ENCODE data around the gene GRM7. TPM values are rescaled to one million over a fixed set of nuclear protein-coding genes. Genes with fewer than 3 reads are reported as not detected.

GRM7 gene
- total and polyA plus RNA-seq, 2 of the 4 experiments (the other 2 are of a cell fraction): not detected

- CTCF ChIA-PET: no interaction called here
These were observed 724.1 kb downstream of the GRM7 start for GRCh38 chr3:7585052-7585451.

More at GRCh38 chr3:7585052-7585451, 724.1 kb downstream of the GRM7 start:
- no peak overlapping the region for H2AFZ ChIP-seq (replicated peaks; ENCODE audit: low read length, poor library complexity)
- H3K27me3 ChIP-seq (ENCODE audit: control insufficient read depth, insufficient read depth, low read length): no peaks in the 10 kb centered on the region
- no peak overlapping the region for H2BK20ac ChIP-seq (ENCODE audit: low read depth, low read length)
- H3K4me1 ChIP-seq (ENCODE audit: control insufficient read depth, insufficient read depth, low read length): no peaks in the 10 kb centered on the region
- no peak for ATAC-seq (ENCODE audit: low read depth)
- no peak overlapping the region for H3K4ac ChIP-seq (ENCODE audit: low read depth, low read length)
- no TSS peak for BruUV-seq (replicated peaks)
- no peak overlapping the region for H3K27ac ChIP-seq (ENCODE audit: insufficient read depth, low read length)
- no peak overlapping the region for H2BK5ac ChIP-seq (ENCODE audit: low read depth, low read length, poor library complexity, severe bottlenecking)
- H3K14ac ChIP-seq (replicated peaks; ENCODE audit: low read depth, low read length): no peak overlapping the region
- H3K9ac ChIP-seq (ENCODE audit: low read depth, low read length): no peak overlapping the region
- H3K79me1 ChIP-seq (ENCODE audit: low read depth in 1 of 2, low read length in 2 of 2): no peaks in the 10 kb centered on the region
- H2BK120ac ChIP-seq (ENCODE audit: low read depth, low read length): no peak overlapping the region
- H2AK9ac ChIP-seq (replicated peaks; ENCODE audit: low read depth, low read length, poor library complexity): no peak overlapping the region
- H3K56ac ChIP-seq (ENCODE audit: extremely low read depth, insufficient read depth, low read length): no peak overlapping the region
- in situ Hi-C loops (cut with MboI; ENCODE audit: low sequenced_read_pairs) (no loop called here), dilution Hi-C loops (cut with HindIII; ENCODE audit: low sequenced_read_pairs, unreplicated experiment) (no loop called here), intact Hi-C loops (cut with micrococcal nuclease) (no loop called here)
- POLR2A ChIA-PET (ENCODE audit: unreplicated experiment): no interaction called here
- H3K4me2 ChIP-seq (ENCODE audit: low read depth, low read length): no peak overlapping the region
- no peak for DNase-seq
- no peaks in the 10 kb centered on the region for H4K20me1 ChIP-seq (ENCODE audit: insufficient read depth, low read length)
- WGBS, 2 experiments (ENCODE audit: extremely low coverage in 2 of 2, insufficient read length in 1 of 2): no CpG with 5 or more reads among the region's 3 CpGs
- no peak overlapping the region for H4K8ac ChIP-seq (ENCODE audit: low read depth in 2 of 2, low read length in 2 of 2)
- no peak overlapping the region for H3K23ac ChIP-seq (ENCODE audit: low read depth, low read length)
- H3K18ac ChIP-seq (ENCODE audit: low read depth, low read length): no peak overlapping the region
- no peak for TF ChIP-seq CHD1 (IDR thresholded peaks at IDR 0.05; ENCODE audit: low read depth, low read length)
- TF ChIP-seq RFX5 (IDR thresholded peaks at IDR 0.05; ENCODE audit: low read depth, low read length): no peak
- TF ChIP-seq NFE2L2 (IDR thresholded peaks at IDR 0.05; ENCODE audit: low read depth, low read length): no peak
- TF ChIP-seq MAFK (IDR thresholded peaks at IDR 0.05; ENCODE audit: low read depth, low read length): no peak
- TF ChIP-seq CEBPB (IDR thresholded peaks at IDR 0.05; ENCODE audit: low read depth, low read length): no peak
- no peak for TF ChIP-seq FOS (IDR thresholded peaks at IDR 0.05; ENCODE audit: low read depth, low read length)
- no peak for TF ChIP-seq USF2 (IDR thresholded peaks at IDR 0.05; ENCODE audit: low read depth, low read length)
- TF ChIP-seq MAZ (IDR thresholded peaks at IDR 0.05; ENCODE audit: borderline replicate concordance, low read depth, low read length): no peak
- TF ChIP-seq RCOR1 (IDR thresholded peaks at IDR 0.05; ENCODE audit: insufficient replicate concordance, low read length): no peak
- no peak for TF ChIP-seq SMC3 (IDR thresholded peaks at IDR 0.05; ENCODE audit: low read depth, low read length)
- TF ChIP-seq ELK1 (IDR thresholded peaks at IDR 0.05; ENCODE audit: borderline replicate concordance, low read depth, low read length): no peak
- no peak for TF ChIP-seq RAD21 (IDR thresholded peaks at IDR 0.05; ENCODE audit: low read length)
- TF ChIP-seq MXI1 (IDR thresholded peaks at IDR 0.05; ENCODE audit: borderline replicate concordance, low read depth, low read length): no peak
- TF ChIP-seq BHLHE40 (IDR thresholded peaks at IDR 0.05; ENCODE audit: low read depth, low read length): no peak
- no peak overlapping the region for H4K5ac ChIP-seq (ENCODE audit: low read depth, low read length)
- H3K4me3 ChIP-seq (ENCODE audit: insufficient read depth, low read depth, low read length): no peak overlapping the region
- H2AK5ac ChIP-seq (ENCODE audit: low read depth, low read length): no peak overlapping the region
- H3K9me1 ChIP-seq (ENCODE audit: insufficient read depth, low read length): no peaks in the 10 kb centered on the region
- H4K91ac ChIP-seq (ENCODE audit: insufficient read depth, low read depth, low read length): no peak overlapping the region
- H3K36me3 ChIP-seq (ENCODE audit: control insufficient read depth, insufficient read depth, low read length): no peaks in the 10 kb centered on the region
- peaks cover 11% of the 10 kb centered on the region for H3K9me3 ChIP-seq (ENCODE audit: control insufficient read depth, insufficient read depth, low read length)
- no peak overlapping the region for H2BK15ac ChIP-seq (ENCODE audit: low read depth, low read length)

Data from IMR-90 (cell line).